K562 (cell line): ENCODE measurements around the gene LILRA6. TPM values are rescaled to one million over a fixed set of nuclear protein-coding genes. Genes with fewer than 3 reads are reported as not detected.

Source experiments
- CAMTA2 ChIP-seq: fragments of 250-450 bp; sonication (Bioruptor Pico); conservative IDR thresholded peaks from 2 replicates; pipeline ENCODE4 v1.5.1; 2022
- EP400 ChIP-seq: fragments of 450-650 bp; IDR thresholded peaks from 2 replicates; pipeline ENCODE4 v1.6.1; 2017; ENCODE audit warnings: antibody characterized with exemption, mild to moderate bottlenecking, moderate library complexity
- FOXJ2 ChIP-seq: fragments of 200-800 bp; sonication (Bioruptor generic); IDR thresholded peaks from 2 replicates; pipeline ENCODE4 v1.6.1; 2016; ENCODE audit warnings: missing genetic modification characterization, missing compliant biosample characterization
- HMGN3 ChIP-seq: IDR thresholded peaks from 2 replicates; pipeline ENCODE4 v1.6.1; 2011; ENCODE audit warnings: borderline replicate concordance, low read depth, mild to moderate bottlenecking, mixed read lengths, low read length; ENCODE audit not compliant: insufficient read length; ENCODE audit errors: extremely low read depth
- JUNB ChIP-seq: fragments of 450-650 bp; formaldehyde crosslinking; conservative IDR thresholded peaks from 2 replicates; pipeline ENCODE4 v1.4.0; 2020; ENCODE audit warnings: mild to moderate bottlenecking
- NRF1 ChIP-seq, 2 experiments: fragments of 450-650 bp; IDR thresholded peaks in 1 of 2; conservative IDR thresholded peaks in 1 of 2; 2 replicates each; pipeline ENCODE4 v1.6.1; 2014; ENCODE audit warnings: mild to moderate bottlenecking in 2 of 2
- SP1 ChIP-seq: sonication (generic); formaldehyde crosslinking; IDR thresholded peaks from 2 replicates; pipeline ENCODE4 v1.8.1; 2022; ENCODE audit warnings: mild to moderate bottlenecking, missing genetic modification reagents
- TEAD4 ChIP-seq, 2 experiments: sonication (generic) in 1 of 2; formaldehyde crosslinking in 1 of 2; IDR thresholded peaks; 2 replicates each; pipeline versions ENCODE4 v1.6.1 to v1.8.0; 2012 to 2022; ENCODE audit warnings: borderline replicate concordance in 1 of 2, inconsistent platforms in 1 of 2, low read length in 1 of 2, mild to moderate bottlenecking in 1 of 2, missing genetic modification reagents in 1 of 2
- ZKSCAN8 ChIP-seq: fragments of 200-800 bp; sonication (Bioruptor generic); IDR thresholded peaks from 2 replicates; pipeline ENCODE4 v1.6.1; 2016; ENCODE audit warnings: missing genetic modification characterization, missing compliant biosample characterization
- ZNF699 ChIP-seq: fragments of 250-450 bp; sonication (Bioruptor Pico); IDR thresholded peaks from 2 replicates; pipeline ENCODE4 v1.8.0; 2021; ENCODE audit warnings: mild to moderate bottlenecking, moderate library complexity; ENCODE audit not compliant: insufficient replicate concordance
- ZNF75A ChIP-seq: fragments of 450-650 bp; formaldehyde crosslinking; IDR thresholded peaks from 2 replicates; pipeline ENCODE4 v1.4.0; 2020; ENCODE audit warnings: mild to moderate bottlenecking
- polyA plus RNA-seq, 8 experiments: library from polyadenylated mRNA; depleted of rRNA in 4 of 8; stranded (reverse) in 5 of 8; unstranded in 3 of 8; fragments of >200 nt; fragmentation: Nextera tagmentation in 2 of 8; fragmentation: Illumina TruSeq in 1 of 8; extraction: Ambion mirVana in 2 of 8; extraction: Trizol in 1 of 8; gene quantifications; 2 replicates each; pipeline versions ENCODE4 v1.2.1 to v1.2.3, GENCODE V29; 2011 to 2014; ENCODE audit warnings: inconsistent platforms in 1 of 8, missing spikeins in 1 of 8
- total RNA-seq, 7 experiments: library from RNA; depleted of rRNA in 6 of 7; stranded (reverse); fragments of >200 nt in 6 of 7; fragmentation: Illumina TruSeq in 2 of 7; extraction: Trizol in 2 of 7; gene quantifications; 2 replicates each; pipeline versions ENCODE4 v1.2.1 to v1.2.3, GENCODE V29; 2011 to 2021; ENCODE audit warnings: low replicate concordance in 1 of 7
- TF ChIP-seq, protein P1 (sequence below): fragments of 450-650 bp; IDR thresholded peaks from 2 replicates; pipeline ENCODE4 v1.7.0; 2016; ENCODE audit warnings: borderline replicate concordance
- TF ChIP-seq, protein P2 (sequence below): fragments of 250-450 bp; sonication (Bioruptor Pico); IDR thresholded peaks from 2 replicates; pipeline ENCODE4 v1.4.0; 2020; ENCODE audit warnings: mild to moderate bottlenecking, moderate library complexity
- TF ChIP-seq, protein P3 (sequence below): fragments of 450-650 bp; conservative IDR thresholded peaks from 2 replicates; pipeline ENCODE4 v1.6.1; 2016; ENCODE audit warnings: missing genetic modification characterization, low read depth, mild to moderate bottlenecking, missing compliant biosample characterization, moderate library complexity
- TF ChIP-seq, protein P4 (sequence below): fragments of 200-800 bp; sonication (Bioruptor generic); IDR thresholded peaks from 2 replicates; pipeline ENCODE4 v1.6.1; 2017; ENCODE audit warnings: missing genetic modification characterization, missing compliant biosample characterization
- TF ChIP-seq, protein P5 (sequence below): sonication (generic); IDR thresholded peaks from 2 replicates; pipeline ENCODE4 v1.6.1; 2016
- TF ChIP-seq, protein P6 (sequence below): fragments of 450-650 bp; IDR thresholded peaks from 2 replicates; pipeline ENCODE4 v1.7.1; 2018; ENCODE audit warnings: mild to moderate bottlenecking, low read depth; ENCODE audit not compliant: partially characterized antibody

LILRA6 gene
- total and polyA plus RNA-seq, 9 of the 15 experiments (the other 6 are each of a cell fraction or from before 2014, with no cell fraction given): 0.03 TPM; not detected in 8

DNA sequence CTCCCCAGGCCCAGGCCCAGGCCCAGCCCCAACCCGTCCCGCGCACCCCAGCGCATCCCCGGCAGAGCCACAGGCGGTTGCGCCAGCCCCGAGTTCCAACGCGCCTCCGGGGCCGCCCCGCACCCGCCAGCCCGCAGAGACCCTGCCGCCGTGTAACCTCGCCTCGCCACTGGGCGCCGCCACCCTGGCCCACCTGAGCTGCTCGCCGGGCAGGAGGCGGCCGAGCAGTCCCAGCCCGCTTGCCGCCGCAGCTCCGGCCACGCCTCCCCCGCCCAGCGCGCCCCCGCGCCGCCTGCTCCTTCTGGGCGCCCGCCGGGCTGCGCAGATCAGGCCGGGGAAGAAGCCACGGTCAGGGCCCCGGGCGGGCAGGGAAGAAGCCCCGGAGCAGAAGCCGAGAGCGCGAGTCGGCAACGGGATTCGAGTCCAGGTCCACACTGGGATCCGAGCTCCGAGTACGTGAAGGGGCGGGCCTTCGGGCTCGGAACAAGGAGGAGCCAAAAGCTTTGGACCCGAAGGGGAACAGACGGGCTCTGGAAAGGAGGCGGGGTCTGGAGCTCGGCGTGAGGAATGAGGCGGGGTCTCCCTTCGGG, 53.4 kb downstream of the LILRA6 start, which contains the start of gene MBOAT7 (continued):
- TF ChIP-seq, protein P1, sequence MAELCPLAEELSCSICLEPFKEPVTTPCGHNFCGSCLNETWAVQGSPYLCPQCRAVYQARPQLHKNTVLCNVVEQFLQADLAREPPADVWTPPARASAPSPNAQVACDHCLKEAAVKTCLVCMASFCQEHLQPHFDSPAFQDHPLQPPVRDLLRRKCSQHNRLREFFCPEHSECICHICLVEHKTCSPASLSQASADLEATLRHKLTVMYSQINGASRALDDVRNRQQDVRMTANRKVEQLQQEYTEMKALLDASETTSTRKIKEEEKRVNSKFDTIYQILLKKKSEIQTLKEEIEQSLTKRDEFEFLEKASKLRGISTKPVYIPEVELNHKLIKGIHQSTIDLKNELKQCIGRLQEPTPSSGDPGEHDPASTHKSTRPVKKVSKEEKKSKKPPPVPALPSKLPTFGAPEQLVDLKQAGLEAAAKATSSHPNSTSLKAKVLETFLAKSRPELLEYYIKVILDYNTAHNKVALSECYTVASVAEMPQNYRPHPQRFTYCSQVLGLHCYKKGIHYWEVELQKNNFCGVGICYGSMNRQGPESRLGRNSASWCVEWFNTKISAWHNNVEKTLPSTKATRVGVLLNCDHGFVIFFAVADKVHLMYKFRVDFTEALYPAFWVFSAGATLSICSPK: no peak
- TF ChIP-seq EP400: no peak; the same call in 1 of the 2 replicates
- no peak for TF ChIP-seq FOXJ2 (tag)
- TF ChIP-seq, protein P2, sequence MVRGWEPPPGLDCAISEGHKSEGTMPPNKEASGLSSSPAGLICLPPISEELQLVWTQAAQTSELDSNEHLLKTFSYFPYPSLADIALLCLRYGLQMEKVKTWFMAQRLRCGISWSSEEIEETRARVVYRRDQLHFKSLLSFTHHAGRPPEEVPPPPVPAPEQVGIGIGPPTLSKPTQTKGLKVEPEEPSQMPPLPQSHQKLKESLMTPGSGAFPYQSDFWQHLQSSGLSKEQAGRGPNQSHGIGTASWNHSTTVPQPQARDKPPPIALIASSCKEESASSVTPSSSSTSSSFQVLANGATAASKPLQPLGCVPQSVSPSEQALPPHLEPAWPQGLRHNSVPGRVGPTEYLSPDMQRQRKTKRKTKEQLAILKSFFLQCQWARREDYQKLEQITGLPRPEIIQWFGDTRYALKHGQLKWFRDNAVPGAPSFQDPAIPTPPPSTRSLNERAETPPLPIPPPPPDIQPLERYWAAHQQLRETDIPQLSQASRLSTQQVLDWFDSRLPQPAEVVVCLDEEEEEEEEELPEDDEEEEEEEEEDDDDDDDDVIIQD (CRISPR knock-in tag): no peak
- TF ChIP-seq, protein P3, sequence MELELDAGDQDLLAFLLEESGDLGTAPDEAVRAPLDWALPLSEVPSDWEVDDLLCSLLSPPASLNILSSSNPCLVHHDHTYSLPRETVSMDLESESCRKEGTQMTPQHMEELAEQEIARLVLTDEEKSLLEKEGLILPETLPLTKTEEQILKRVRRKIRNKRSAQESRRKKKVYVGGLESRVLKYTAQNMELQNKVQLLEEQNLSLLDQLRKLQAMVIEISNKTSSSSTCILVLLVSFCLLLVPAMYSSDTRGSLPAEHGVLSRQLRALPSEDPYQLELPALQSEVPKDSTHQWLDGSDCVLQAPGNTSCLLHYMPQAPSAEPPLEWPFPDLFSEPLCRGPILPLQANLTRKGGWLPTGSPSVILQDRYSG (tag): no peak
- TF ChIP-seq, protein P4, sequence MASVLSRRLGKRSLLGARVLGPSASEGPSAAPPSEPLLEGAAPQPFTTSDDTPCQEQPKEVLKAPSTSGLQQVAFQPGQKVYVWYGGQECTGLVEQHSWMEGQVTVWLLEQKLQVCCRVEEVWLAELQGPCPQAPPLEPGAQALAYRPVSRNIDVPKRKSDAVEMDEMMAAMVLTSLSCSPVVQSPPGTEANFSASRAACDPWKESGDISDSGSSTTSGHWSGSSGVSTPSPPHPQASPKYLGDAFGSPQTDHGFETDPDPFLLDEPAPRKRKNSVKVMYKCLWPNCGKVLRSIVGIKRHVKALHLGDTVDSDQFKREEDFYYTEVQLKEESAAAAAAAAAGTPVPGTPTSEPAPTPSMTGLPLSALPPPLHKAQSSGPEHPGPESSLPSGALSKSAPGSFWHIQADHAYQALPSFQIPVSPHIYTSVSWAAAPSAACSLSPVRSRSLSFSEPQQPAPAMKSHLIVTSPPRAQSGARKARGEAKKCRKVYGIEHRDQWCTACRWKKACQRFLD (CRISPR knock-in tag): no peak
- TF ChIP-seq ZNF75A: no peak
- peak; percentile 66 for TF ChIP-seq HMGN3
- TF ChIP-seq, protein P5, sequence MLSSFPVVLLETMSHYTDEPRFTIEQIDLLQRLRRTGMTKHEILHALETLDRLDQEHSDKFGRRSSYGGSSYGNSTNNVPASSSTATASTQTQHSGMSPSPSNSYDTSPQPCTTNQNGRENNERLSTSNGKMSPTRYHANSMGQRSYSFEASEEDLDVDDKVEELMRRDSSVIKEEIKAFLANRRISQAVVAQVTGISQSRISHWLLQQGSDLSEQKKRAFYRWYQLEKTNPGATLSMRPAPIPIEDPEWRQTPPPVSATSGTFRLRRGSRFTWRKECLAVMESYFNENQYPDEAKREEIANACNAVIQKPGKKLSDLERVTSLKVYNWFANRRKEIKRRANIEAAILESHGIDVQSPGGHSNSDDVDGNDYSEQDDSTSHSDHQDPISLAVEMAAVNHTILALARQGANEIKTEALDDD: no peak
- no peak for TF ChIP-seq ZKSCAN8 (CRISPR knock-in tag)
- no peak; the same call in 1 of the 2 replicates for TF ChIP-seq SP1 (CRISPR knock-in tag)
- no peak for TF ChIP-seq JUNB (CRISPR knock-in tag)
- TF ChIP-seq ZNF699 (CRISPR knock-in tag): no peak
- TF ChIP-seq, protein P6, sequence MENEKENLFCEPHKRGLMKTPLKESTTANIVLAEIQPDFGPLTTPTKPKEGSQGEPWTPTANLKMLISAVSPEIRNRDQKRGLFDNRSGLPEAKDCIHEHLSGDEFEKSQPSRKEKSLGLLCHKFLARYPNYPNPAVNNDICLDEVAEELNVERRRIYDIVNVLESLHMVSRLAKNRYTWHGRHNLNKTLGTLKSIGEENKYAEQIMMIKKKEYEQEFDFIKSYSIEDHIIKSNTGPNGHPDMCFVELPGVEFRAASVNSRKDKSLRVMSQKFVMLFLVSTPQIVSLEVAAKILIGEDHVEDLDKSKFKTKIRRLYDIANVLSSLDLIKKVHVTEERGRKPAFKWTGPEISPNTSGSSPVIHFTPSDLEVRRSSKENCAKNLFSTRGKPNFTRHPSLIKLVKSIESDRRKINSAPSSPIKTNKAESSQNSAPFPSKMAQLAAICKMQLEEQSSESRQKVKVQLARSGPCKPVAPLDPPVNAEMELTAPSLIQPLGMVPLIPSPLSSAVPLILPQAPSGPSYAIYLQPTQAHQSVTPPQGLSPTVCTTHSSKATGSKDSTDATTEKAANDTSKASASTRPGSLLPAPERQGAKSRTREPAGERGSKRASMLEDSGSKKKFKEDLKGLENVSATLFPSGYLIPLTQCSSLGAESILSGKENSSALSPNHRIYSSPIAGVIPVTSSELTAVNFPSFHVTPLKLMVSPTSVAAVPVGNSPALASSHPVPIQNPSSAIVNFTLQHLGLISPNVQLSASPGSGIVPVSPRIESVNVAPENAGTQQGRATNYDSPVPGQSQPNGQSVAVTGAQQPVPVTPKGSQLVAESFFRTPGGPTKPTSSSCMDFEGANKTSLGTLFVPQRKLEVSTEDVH: no peak
- TF ChIP-seq NRF1 (conservative IDR thresholded peaks at IDR 0.05 in 1 of 2, IDR thresholded peaks at IDR 0.05 in 1 of 2): peak; percentile 83 to 86; a peak in 2 of 4 replicates
- 0 out of 2 replicates have a peak, but pooled peaks have one; percentile 16 for TF ChIP-seq TEAD4 (IDR thresholded peaks at IDR 0.05; ENCODE audit: low read length)
- TF ChIP-seq TEAD4 (CRISPR knock-in tag; IDR thresholded peaks at IDR 0.05; ENCODE audit: borderline replicate concordance): no peak
- no peak for TF ChIP-seq CAMTA2 (CRISPR knock-in tag)
